GM19238 (cell line): Measurements from ENCODE around the gene MYO3A.
A peak's percentile ranks its signal among the peaks of the same experiment; 100 is the strongest.

Source experiments
- DNase-seq: peaks from one replicate; pipeline ENCODE4 v3.0.0; 2011; ENCODE audit warnings: low spot score; ENCODE audit not compliant: insufficient read length

Gene MYO3A

GRCh38 chr10:25933653-25934608 is at the start of gene MYO3A:
TSS of gene MYO3A (plus strand) at chr10:25934229. CDS start at chr10:25952111, 17,882 bp downstream.
- DNase-seq: no peak

DNA sequence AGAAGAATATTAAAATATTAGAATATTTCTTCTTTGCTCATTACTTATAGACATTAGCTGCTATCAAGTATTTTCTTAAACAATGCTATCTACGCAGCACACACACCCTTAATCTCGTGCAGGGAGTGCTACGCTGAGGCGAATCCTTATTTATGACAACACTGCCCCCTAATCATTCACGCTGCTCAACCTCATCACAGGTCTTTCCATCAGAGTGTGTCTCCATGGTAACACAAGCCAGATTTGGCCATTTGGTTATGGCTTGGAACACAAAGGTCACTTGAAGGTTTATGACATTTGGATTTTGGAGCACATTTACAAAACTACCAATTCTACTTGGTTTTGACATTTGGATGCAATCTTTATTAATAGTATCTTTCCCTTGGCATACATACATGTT is 45.4 kb upstream of the MYO3A start:
- no peak for DNase-seq

GRCh38 chr10:25890995-25891394 is 43.0 kb upstream of the MYO3A start:
- DNase-seq: no peak

DNA sequence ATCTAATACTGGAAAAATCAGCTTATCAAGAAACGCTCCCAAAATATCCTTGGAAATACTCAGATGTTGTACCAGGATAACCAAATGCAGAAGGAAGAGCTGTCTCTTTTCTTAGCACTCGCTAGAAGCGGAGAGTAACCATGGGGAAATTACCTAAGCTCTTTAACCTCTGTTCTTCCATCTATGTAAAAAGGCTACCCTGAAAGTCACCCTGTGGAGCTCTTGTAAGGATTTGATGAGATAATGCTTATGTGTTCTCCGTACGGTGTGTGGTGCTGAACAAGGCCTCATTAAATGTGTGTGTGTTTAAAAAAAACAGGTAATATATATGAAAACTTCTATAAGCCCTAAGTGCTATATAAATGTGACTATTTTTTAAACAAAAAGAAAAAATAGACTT is 38.2 kb upstream of the MYO3A start:
- DNase-seq: no peak

GRCh38 chr10:25896421-25896820 is 37.6 kb upstream of the MYO3A start:
- no peak for DNase-seq

- no peak for DNase-seq
These were observed 34.7 kb upstream of the MYO3A start for GRCh38 chr10:25899304-25899703.

DNA sequence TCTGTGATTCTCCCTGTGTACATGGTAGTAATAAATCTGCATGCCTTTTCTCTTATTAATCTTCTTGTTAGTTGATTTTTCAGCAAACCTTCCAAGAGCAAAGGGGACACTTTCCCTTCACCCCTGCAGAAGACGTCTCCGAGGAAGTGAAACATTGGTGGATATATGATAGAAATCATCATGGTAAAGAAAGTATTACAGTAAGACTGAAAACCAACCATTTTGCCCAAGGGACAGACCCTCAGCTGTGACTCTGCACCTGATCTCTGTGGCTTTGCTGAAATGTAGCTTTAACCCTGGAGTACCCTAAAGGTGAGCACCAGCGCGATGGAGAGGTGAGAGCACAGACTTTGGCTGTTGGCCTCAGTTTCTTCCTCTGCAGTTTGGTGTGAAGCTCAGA is 32.8 kb upstream of the MYO3A start:
- no peak for DNase-seq

- no peak for DNase-seq
These were observed 32.0 kb upstream of the MYO3A start for GRCh38 chr10:25902002-25902401.

DNA sequence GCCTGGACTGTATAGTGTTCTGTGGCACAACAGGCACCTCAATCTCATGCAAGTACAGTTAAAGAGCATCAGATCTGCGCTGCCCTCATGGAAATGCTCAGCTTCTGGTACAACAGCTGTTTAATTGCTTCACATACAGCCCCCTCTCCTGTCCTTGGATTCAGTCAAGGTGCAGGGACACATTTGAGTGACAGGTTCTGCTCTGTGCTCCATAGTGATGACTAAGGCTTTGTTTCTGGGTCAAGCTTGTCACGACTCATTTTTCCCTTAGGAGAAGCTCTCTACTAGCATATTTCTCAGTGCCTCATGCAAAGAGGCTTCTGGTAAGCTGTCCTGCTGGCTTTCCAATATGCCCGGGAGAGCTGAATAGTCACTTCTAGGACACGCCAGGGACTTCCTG is 26.8 kb upstream of the MYO3A start:
- no peak for DNase-seq

GRCh38 chr10:25912866-25913265 is 21.2 kb upstream of the MYO3A start:
- DNase-seq: no peak

- DNase-seq: no peak
These were observed 19.3 kb upstream of the MYO3A start for GRCh38 chr10:25914776-25915175.

DNA sequence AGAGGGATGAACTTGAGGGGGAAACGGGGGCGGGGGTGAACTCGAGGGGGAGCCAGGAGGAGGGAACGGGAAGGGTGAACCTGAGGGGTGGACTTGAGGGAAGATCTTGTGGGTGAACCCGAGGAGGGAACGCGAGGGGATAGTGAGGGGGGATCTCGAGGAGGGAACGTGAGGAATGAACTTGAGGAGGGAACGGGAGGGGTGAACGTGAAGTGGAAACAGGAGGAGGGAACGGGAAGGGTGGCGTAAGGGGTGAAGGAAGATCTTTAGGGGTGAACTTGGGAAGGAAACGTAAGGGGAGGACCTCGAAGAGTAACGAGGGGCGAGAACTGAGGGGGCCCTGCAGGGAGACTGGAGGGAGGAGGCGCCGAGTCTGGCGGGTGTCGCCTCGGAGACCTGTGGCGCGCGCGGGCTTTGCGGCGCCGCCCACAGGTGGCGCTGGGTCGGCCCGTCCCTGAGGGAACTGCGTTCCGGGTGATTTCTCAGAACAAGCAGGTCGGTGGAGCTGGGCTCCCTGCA is 651 bp downstream of the MYO3A start:
- peak; percentile 12 for DNase-seq

GRCh38 chr10:25938405-25938804 is 4.4 kb downstream of the MYO3A start:
- DNase-seq: no peak

- DNase-seq: no peak
These were observed 10.7 kb downstream of the MYO3A start for GRCh38 chr10:25944771-25945170.

DNA sequence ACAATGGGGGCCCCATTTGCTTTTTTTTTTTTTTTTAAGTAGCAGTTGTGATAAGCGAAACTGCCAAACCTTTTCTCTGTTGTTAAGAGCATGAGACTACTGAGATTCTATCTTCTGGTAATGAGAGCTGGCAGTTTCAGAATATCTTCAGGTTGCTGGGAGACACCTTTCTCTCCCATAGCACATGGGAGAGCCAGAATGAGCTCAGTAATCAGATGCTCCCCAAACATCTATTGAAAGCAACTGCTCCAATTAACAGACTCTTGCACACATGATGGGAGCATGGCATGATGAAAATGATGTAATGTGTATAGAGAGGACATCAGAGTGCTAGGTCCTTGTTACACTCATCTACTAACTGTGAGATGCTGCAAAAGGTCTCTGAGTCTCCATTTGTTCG is 18.8 kb downstream of the MYO3A start:
- DNase-seq: no peak

GRCh38 chr10:25954851-25955250 is 20.8 kb downstream of the MYO3A start:
- no peak for DNase-seq

DNA sequence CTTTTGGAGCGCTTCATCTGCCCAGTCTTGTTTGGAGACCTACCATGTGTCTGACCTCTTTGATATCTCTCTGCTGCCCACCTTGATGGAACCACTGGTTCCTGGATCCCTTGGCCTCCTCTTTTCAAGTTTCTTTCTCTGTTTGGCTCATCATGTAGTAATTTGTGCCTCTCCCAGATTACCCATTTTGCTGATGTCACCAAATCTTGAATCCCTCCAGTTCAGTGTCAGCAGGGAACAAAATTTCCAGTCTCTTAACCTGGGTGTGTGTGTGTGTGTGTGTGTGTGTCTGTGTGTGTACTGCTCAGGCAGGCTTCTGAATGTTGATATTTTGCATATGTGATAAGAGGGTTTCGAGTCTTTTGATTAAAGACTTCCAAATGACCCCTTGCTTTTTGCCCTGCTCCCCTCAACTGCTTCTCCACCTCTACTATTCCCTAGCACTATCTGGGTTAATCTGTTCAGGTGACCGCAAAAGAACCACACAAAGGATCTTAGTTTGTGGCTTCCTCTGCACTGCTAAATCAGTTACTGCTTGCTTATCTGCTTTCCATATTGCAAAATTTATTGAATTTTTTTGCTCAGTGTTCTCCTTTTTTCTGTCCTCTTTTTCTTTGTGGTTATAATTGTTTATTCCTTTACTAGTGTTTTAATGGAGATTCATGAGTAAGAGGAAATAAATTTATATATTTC is 25.7 kb downstream of the MYO3A start:
- DNase-seq: no peak

GRCh38 chr10:25965584-25965983 is 31.6 kb downstream of the MYO3A start:
- no peak for DNase-seq

DNA sequence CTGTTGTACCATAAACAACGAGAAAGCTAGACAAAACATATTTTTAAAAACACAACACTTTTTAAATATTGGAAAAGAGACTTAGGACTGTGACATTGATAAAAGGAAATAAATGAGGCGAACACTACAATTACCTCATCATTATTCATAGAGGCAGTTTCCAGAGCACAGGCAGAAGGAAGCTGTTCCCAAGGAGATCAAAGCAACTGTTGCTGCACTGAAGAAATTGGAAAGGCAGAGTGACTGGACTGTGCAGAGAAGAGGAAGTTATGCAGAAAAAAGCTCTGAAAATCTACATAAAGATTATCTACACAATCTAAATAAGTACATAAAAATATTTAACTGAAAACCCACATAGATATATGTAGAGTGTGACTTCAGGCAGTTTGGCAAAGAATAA is 32.8 kb downstream of the MYO3A start:
- no peak for DNase-seq

DNA sequence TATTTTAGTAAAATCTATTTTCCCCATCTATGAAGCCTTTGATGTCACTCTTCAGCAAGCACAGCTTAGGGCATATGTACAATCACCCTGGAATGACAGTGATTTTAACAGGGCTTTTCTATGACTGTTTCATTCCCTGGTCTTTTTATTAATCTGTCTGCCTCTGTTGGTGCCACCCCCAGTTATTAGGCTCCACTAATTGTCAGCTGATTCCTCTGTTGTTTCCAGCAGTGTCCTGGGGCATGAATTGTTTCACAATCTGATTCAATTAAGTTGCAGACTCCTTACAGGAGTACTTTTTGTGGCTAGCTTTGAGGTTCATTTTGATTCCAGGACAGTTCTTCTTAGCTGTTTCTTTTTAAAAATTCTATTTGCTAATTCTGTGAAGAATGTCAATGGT is 38.6 kb downstream of the MYO3A start:
- no peak for DNase-seq

DNA sequence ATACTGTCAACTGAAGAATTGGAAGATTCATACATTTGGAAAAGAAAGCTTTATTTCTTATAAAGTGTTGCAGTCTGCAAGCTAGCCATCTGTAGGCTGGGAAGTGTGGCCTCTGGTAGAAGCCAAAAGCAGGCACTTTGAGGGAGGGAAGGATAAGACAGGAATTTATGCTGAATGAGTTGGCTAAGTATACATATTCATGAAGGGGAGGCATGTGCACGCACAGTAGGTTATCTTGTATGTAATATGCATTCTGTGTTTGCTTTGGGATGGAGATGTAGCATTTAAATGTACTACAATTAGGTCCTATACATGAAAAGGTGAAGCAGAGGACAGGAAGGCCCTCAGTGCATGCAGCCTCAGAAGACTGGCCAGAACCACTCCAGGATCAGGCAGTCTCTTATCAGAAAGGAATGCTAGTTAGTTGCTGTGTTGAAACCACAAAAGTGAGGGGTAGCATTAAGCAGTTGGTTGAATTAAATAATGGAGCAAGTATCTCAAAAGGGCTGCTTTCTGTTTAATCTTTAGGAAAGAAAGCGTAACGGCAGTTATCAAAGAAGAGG is 40.9 kb downstream of the MYO3A start:
- no peak for DNase-seq

DNA sequence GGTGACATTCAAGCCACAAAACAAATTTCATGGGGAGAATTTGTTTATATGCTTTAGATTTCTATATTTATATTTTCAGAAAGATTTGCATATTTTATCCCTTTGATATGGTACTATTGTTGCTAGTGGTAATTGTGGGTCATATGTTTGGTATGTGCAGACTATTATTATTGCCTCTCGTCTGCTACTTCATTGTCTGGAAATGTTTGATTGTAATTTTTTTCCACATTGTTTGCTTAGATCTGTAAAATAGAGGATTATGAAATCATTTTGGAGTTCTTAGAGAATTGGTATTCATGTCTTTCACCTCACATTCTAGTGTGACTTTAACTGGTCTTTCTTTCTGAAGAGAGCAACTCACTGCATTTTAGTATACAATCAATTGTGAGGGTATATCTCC is 44.7 kb downstream of the MYO3A start:
- no peak for DNase-seq
